Ectodermal cell (in vitro differentiated cells): ENCODE results near the gene LTB4R2.

Experiments
- H3K27ac ChIP-seq: 2 replicates; pipeline ENCODE4 v1.7.0; 2013; ENCODE audit warnings: mild to moderate bottlenecking, low read depth, low read length; ENCODE audit not compliant: insufficient read depth, poor library complexity, severe bottlenecking
- H3K27me3 ChIP-seq: 2 replicates; pipeline ENCODE4 v1.7.0; 2013; ENCODE audit warnings: mild to moderate bottlenecking, low read length; ENCODE audit not compliant: insufficient read depth, control insufficient read depth, poor library complexity, severe bottlenecking
- H3K36me3 ChIP-seq: one replicate; pipeline ENCODE4 v1.7.0; 2013; ENCODE audit warnings: low read length; ENCODE audit not compliant: control insufficient read depth, insufficient read depth
- H3K4me1 ChIP-seq: one replicate; pipeline ENCODE4 v1.7.0; 2013; ENCODE audit warnings: low read length; ENCODE audit not compliant: control insufficient read depth, insufficient read depth
- H3K4me3 ChIP-seq: 2 replicates; pipeline ENCODE4 v1.7.0; 2013; ENCODE audit warnings: low read depth, low read length, control low read depth; ENCODE audit not compliant: insufficient read depth
- H3K9me3 ChIP-seq: 2 replicates; pipeline ENCODE4 v1.7.0; 2013; ENCODE audit warnings: mild to moderate bottlenecking, low read length, moderate library complexity; ENCODE audit not compliant: control insufficient read depth
- WGBS, 2 experiments: methylation state at CpG; one replicate each; pipeline ENCODE4 v1.1.7; 2013; ENCODE audit warnings: missing lambda C conversion rate in 2 of 2; 5-methylcytosine and 5-hydroxymethylcytosine counted together

LTB4R2 gene

DNA sequence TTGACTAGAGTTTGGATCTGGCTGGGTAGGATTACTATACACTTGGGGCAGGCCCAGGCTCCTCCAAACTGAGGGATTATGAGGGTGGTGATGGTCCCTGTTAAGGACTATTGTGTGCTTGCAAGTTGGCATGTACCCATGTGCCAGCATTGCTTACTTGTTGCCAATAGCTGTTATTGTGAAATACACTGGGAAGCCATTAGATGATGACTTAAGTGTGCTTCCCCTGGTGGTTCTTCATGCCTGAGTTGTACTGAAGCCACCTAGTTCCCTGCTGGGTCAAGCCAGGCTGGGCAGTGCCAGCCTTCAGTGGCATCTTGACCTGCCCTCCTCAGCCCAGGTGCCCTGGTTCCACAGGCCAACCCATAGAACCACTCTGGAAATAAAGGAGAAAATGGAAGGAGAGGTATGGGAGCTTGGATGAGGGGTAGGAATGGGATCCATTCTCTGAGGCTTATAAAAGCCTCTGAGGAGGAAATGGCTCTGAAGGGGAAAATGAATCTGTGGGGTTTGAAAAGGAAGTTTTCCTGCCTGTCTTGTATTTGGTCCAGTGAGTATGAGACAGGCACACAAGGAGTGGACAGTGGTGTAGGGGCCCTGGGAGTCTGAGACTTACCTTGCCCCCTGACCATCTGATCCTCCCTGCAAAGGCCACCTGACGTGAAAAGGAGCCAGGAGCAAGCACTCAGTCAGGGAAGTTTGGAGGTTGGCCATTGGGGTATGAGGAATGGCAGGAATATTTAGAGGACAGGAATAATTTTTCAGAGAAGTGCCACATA lies 2.1 kb downstream of the LTB4R2 start:
- Histone ChIP-seq H3K27ac (no peak overlapping the region), H3K9me3 (no peaks in the 10 kb centered on the region), H3K4me3 (no peak overlapping the region), H3K36me3 (no peaks in the 10 kb centered on the region), H3K4me1 (no peaks in the 10 kb centered on the region), H3K27me3 (no peaks in the 10 kb centered on the region)
- 93 to 96% methylated on average over 1 of the region's 1 CpG for WGBS, 2 experiments

DNA sequence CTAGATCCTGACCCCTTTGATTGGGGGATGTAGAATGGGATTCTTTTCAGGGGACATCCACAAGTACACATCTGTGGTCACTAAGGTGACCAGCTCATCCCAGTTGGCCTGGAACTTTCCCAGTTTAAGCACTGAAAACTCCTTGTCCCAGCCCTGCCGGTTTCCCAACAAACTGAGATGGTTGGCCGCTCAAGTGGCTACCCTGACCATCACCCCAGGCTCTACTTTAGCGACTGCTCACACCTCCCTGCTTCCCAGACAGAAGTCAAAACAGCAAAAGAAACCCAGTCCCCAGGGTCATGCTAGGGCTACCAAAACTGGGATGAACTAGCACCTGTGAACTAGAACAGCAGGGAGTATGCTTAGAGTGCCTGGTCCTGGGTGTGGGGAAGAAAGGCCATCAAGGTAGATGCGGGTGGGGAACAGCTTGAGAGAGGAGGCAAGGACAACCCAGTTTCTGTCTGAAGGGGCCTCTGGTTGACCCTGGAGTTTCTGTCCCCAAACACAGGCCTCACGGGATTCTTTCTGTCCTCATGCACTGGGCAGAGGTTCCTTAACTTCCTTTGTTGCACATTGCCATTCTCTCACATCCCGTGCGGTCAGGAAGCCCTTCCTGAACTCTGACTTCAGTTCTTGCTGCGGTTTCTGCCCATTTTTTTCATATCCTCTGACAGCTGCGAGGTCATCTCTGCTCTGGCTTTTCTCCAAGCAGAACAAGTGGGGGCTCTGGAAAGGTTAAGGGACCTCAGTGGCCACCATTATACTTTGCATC lies 3.0 kb downstream of the LTB4R2 start:
- Histone ChIP-seq H3K27ac (no peak overlapping the region), H3K36me3 (no peaks in the 10 kb centered on the region), H3K4me3 (no peak overlapping the region), H3K4me1 (no peaks in the 10 kb centered on the region), H3K9me3 (no peaks in the 10 kb centered on the region), H3K27me3 (no peaks in the 10 kb centered on the region)
- 91 to 93% methylated on average over 9 of the region's 9 CpGs for WGBS, 2 experiments

DNA sequence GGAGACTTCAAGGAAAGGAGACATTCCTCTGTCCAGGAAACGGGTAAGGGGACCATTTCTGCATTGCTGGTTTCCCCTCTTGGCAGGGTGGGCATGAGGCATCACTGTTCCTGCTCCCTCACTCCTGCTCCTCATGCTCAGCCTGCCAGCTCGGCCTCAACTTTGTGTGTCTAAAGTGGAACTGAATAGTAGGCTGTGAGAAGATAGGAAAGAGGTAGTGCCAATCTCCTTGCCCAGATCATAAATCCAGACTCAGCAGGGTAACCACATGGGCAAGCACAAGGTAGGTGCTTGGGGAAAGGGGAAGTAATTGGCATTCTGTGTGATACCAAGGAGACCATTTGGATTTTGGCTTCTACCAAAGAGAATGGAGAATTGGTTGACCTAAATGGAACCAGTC lies 4.0 kb downstream of the LTB4R2 start:
- no peaks in the 10 kb centered on the region for H3K4me1 ChIP-seq
- no peaks in the 10 kb centered on the region for H3K36me3 ChIP-seq
- no peak overlapping the region for H3K27ac ChIP-seq
- peaks cover 5% of the 10 kb centered on the region for H3K27me3 ChIP-seq
- H3K9me3 ChIP-seq, result no peaks in the 10 kb centered on the region
- WGBS, 2 experiments, result 90 to 93% methylated on average over 2 of the region's 2 CpGs
- H3K4me3 ChIP-seq, result no peak overlapping the region

DNA sequence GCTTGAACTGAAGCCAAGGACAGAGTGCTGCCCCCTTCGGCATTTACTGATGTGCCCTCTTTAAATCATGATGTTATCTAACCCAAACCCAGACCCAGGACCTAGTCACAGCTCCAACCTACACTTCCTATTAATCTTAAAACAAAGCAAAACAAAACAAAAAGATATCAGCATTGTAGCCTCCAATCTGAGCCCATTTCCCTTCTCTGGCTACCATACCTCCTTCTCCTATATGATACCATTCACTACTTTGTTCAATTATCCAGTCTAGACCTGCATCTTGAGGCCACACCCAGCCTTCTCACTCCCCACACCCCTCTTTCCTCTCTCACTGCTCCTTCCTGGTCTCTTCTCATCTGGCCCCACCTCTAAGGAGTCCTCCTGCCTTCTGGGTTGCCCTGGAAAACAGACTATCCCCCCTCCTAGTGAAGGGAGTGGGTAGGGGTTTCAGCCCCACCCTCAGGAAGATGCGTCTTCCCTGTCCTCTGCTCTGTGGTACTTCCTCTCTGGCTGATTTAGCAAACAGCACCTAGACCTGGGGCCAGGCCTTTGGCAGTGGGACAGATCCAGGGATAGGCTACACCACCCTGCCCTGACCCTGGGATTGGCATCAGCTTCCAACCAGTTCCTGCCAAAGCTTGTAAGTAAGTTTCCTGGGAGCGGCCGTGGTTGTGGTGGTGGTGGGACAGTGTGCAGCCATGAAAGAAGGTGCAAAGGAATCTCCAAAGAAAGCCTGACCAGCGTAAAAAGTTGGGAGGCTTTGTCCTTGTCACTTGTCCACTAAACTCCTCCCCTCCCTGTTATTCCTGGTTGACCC lies 4.6 kb downstream of the LTB4R2 start:
- Histone ChIP-seq H3K4me3 (no peak overlapping the region), H3K9me3 (no peaks in the 10 kb centered on the region), H3K4me1 (no peaks in the 10 kb centered on the region), H3K36me3 (no peaks in the 10 kb centered on the region), H3K27ac (no peak overlapping the region), H3K27me3 (peaks cover 10% of the 10 kb centered on the region)
- WGBS, 2 experiments, result 90 to 93% methylated on average over 5 of the region's 5 CpGs

DNA sequence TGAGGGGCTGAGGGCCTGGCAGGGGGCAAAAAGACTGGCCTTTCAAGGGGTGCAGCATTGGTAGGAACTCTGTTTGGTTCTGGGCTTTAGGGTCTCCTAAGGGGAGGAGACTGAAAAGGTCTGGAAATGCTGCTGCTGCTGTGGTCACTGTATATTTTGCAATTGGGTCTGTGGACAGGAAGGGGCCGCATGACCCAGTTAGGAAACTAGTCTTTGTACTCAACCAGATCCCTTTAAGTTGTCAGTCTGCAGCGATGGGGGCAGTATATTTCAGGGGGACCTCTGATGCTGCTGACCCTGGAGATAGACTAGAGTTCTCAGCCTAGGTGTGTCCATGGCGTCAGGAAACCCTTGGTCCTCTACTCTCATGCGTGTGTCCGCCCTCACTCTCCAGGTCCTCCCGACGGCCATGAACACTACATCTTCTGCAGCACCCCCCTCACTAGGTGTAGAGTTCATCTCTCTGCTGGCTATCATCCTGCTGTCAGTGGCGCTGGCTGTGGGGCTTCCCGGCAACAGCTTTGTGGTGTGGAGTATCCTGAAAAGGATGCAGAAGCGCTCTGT lies 5.4 kb downstream of the LTB4R2 start:
- no peaks in the 10 kb centered on the region for H3K4me1 ChIP-seq
- H3K4me3 ChIP-seq, result no peak overlapping the region
- 90 to 92% methylated on average over 10 of the region's 10 CpGs for WGBS, 2 experiments
- peaks cover 11% of the 10 kb centered on the region for H3K27me3 ChIP-seq
- H3K36me3 ChIP-seq, result no peaks in the 10 kb centered on the region
- H3K27ac ChIP-seq, result no peak overlapping the region
- H3K9me3 ChIP-seq, result no peaks in the 10 kb centered on the region

DNA sequence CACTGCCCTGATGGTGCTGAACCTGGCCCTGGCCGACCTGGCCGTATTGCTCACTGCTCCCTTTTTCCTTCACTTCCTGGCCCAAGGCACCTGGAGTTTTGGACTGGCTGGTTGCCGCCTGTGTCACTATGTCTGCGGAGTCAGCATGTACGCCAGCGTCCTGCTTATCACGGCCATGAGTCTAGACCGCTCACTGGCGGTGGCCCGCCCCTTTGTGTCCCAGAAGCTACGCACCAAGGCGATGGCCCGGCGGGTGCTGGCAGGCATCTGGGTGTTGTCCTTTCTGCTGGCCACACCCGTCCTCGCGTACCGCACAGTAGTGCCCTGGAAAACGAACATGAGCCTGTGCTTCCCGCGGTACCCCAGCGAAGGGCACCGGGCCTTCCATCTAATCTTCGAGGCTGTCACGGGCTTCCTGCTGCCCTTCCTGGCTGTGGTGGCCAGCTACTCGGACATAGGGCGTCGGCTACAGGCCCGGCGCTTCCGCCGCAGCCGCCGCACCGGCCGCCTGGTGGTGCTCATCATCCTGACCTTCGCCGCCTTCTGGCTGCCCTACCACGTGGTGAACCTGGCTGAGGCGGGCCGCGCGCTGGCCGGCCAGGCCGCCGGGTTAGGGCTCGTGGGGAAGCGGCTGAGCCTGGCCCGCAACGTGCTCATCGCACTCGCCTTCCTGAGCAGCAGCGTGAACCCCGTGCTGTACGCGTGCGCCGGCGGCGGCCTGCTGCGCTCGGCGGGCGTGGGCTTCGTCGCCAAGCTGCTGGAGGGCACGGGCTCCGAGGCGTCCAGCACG lies 6.1 kb downstream of the LTB4R2 start:
- Histone ChIP-seq H3K4me3 (no peak overlapping the region), H3K27ac (no peak overlapping the region), H3K27me3 (peaks cover 14% of the 10 kb centered on the region), H3K9me3 (no peaks in the 10 kb centered on the region), H3K4me1 (no peaks in the 10 kb centered on the region), H3K36me3 (no peaks in the 10 kb centered on the region)
- 93 to 94% methylated on average over 70 of the region's 70 CpGs for WGBS, 2 experiments

DNA sequence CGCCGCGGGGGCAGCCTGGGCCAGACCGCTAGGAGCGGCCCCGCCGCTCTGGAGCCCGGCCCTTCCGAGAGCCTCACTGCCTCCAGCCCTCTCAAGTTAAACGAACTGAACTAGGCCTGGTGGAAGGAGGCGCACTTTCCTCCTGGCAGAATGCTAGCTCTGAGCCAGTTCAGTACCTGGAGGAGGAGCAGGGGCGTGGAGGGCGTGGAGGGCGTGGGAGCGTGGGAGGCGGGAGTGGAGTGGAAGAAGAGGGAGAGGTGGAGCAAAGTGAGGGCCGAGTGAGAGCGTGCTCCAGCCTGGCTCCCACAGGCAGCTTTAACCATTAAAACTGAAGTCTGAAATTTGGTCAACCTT lies 6.6 kb downstream of the LTB4R2 start:
- no peak overlapping the region for H3K4me3 ChIP-seq
- no peaks in the 10 kb centered on the region for H3K4me1 ChIP-seq
- no peak overlapping the region for H3K27ac ChIP-seq
- H3K9me3 ChIP-seq, result no peaks in the 10 kb centered on the region
- WGBS, 2 experiments, result 95% methylated on average over 18 of the region's 18 CpGs
- peaks cover 14% of the 10 kb centered on the region for H3K27me3 ChIP-seq
- H3K36me3 ChIP-seq, result no peaks in the 10 kb centered on the region

DNA sequence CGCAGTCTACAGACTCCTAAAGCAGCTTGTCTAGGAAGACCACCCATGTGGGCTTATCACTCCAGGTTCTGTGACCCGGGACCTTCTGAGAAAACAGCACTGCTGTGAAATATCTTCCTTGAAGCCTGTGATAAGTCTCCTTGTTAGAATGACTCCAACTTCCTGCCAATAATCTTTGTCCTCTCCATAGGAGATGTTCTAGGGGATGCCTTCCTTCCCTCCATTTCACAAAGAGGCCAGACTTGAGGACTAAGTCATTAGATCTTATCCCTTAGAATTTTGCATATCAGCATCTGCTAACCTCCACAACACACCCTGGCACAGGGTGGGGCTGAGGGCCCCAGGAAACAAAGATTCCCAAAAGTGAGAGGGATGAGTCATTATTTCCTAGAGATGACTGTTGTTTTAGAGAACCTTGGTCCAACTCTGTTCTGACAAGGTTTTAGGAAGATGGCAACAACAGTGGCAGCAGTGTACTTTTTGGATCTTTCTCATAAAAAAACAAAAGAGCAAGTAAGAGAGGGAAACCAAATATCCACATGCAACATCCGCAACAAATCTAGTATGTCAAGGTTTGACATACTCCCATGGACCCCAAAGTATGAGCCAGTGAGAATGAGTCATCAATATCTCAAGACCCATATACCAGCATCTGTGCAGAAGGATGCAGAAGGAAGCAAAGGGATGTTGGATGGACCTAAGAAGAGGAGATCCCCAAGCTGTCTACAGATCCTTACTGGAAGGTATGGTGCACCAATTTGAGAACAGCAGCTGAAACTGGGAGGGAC lies 7.4 kb downstream of the LTB4R2 start:
- Histone ChIP-seq H3K27ac (no peak overlapping the region), H3K27me3 (peaks cover 14% of the 10 kb centered on the region), H3K4me3 (no peak overlapping the region), H3K4me1 (no peaks in the 10 kb centered on the region), H3K36me3 (no peaks in the 10 kb centered on the region), H3K9me3 (no peaks in the 10 kb centered on the region)
- 90 to 91% methylated on average over 3 of the region's 3 CpGs for WGBS, 2 experiments
